GM19240 (cell line): ENCODE results near the gene GOLGA8H.
"Not testable (repeated sequence)": the region's sequence is repeated elsewhere in the genome, so short reads cannot be mapped to it uniquely, and the experiment has no call there.

ENCODE experiments used
- DNase-seq: peaks from one replicate; pipeline ENCODE4 v3.0.0; 2011; ENCODE audit warnings: low spot score; ENCODE audit not compliant: insufficient read length

The GOLGA8H gene

GRCh38 chr15:30603796-30604195 is at the start of gene GOLGA8H:
TSS of gene GOLGA8H (plus strand) at chr15:30604028. CDS start at chr15:30604126, 98 bp downstream.
- not testable (repeated sequence) for DNase-seq

- DNase-seq = not testable (repeated sequence)
These were observed 36.9 kb upstream of the GOLGA8H start for GRCh38 chr15:30566949-30567348.

GRCh38 chr15:30573012-30573491 is 30.8 kb upstream of the GOLGA8H start:
- DNase-seq = not testable (repeated sequence)

GRCh38 chr15:30579394-30579970 is 24.3 kb upstream of the GOLGA8H start:
- not testable (repeated sequence) for DNase-seq

GRCh38 chr15:30580716-30581115 is 23.1 kb upstream of the GOLGA8H start:
- DNase-seq = not testable (repeated sequence)

GRCh38 chr15:30598953-30599352 is 4.9 kb upstream of the GOLGA8H start:
- DNase-seq = not testable (repeated sequence)

GRCh38 chr15:30612271-30612670 is 8.4 kb downstream of the GOLGA8H start:
- not testable (repeated sequence) for DNase-seq

GRCh38 chr15:30621342-30621741 is 17.5 kb downstream of the GOLGA8H start:
- not testable (repeated sequence) for DNase-seq

GRCh38 chr15:30625436-30626193 is 21.8 kb downstream of the GOLGA8H start, which contains the start of gene ARHGAP11B:
TSS of gene ARHGAP11B (plus strand) at chr15:30626128.
- peak; percentile 24 for DNase-seq

GRCh38 chr15:30626194-30626565 is 22.4 kb downstream of the GOLGA8H start:
- not testable (repeated sequence) for DNase-seq

- not testable (repeated sequence) for DNase-seq
These were observed 22.8 kb downstream of the GOLGA8H start for GRCh38 chr15:30626632-30627031.

- peak; percentile 34 for DNase-seq
These were observed 46.4 kb downstream of the GOLGA8H start for GRCh38 chr15:30650012-30650929.

- not testable (repeated sequence) for DNase-seq
These were observed 57.3 kb downstream of the GOLGA8H start for GRCh38 chr15:30661154-30661553.
